Mesenchymal stem cell (in vitro differentiated cells and primary cell): ENCODE measurements around the gene IL1RAP.

Source experiments
- DNase-seq: peaks from one replicate; pipeline ENCODE4 v3.0.0-alpha.2; 2013
- H2AFZ ChIP-seq: one replicate; pipeline ENCODE4 v1.6.1; 2013; ENCODE audit warnings: low read depth, mild to moderate bottlenecking, control low read depth, inconsistent platforms, low read length, moderate library complexity
- H2AK5ac ChIP-seq: 2 replicates; pipeline ENCODE4 v1.6.1; 2013; ENCODE audit warnings: low read length, moderate library complexity, mild to moderate bottlenecking, inconsistent platforms; ENCODE audit not compliant: severe bottlenecking
- H2BK120ac ChIP-seq: one replicate; pipeline ENCODE4 v1.6.1; 2013; ENCODE audit warnings: low read depth, mild to moderate bottlenecking, inconsistent platforms, low read length, moderate library complexity
- H2BK12ac ChIP-seq, 2 experiments: one replicate each; pipeline ENCODE4 v1.6.1; 2013; ENCODE audit warnings: inconsistent platforms in 2 of 2, low read length in 2 of 2, mild to moderate bottlenecking in 2 of 2, moderate library complexity in 2 of 2, control low read depth in 1 of 2
- H2BK15ac ChIP-seq: one replicate; pipeline ENCODE4 v1.6.1; 2013; ENCODE audit warnings: mild to moderate bottlenecking, low read depth, inconsistent platforms; ENCODE audit not compliant: poor library complexity, severe bottlenecking
- H2BK5ac ChIP-seq: 2 replicates; pipeline ENCODE4 v1.6.1; 2013; ENCODE audit warnings: low read depth, mild to moderate bottlenecking, low read length, control low read depth, inconsistent platforms; ENCODE audit not compliant: poor library complexity, severe bottlenecking
- H3K14ac ChIP-seq, 2 experiments: one replicate each; pipeline ENCODE4 v1.6.1; 2013; ENCODE audit warnings: inconsistent platforms in 2 of 2, low read length in 2 of 2, control low read depth in 1 of 2, mild to moderate bottlenecking in 1 of 2, moderate library complexity in 1 of 2
- H3K18ac ChIP-seq, 2 experiments: one replicate each; pipeline ENCODE4 v1.6.1; 2013; ENCODE audit warnings: inconsistent platforms in 2 of 2, low read length in 2 of 2, control low read depth in 1 of 2, low read depth in 1 of 2, mild to moderate bottlenecking in 1 of 2
- H3K23ac ChIP-seq, 2 experiments: one replicate each; pipeline ENCODE4 v1.6.1; 2013; ENCODE audit warnings: inconsistent platforms in 2 of 2, low read length in 2 of 2, mild to moderate bottlenecking in 2 of 2, moderate library complexity in 2 of 2, control low read depth in 1 of 2
- H3K27ac ChIP-seq: 2 replicates; pipeline ENCODE4 v1.5.1; 2013; ENCODE audit warnings: mild to moderate bottlenecking, moderate library complexity, low read length, control low read depth, inconsistent platforms; ENCODE audit not compliant: poor library complexity, severe bottlenecking
- H3K27me3 ChIP-seq, 2 experiments: 2 replicates each; pipeline versions ENCODE4 v1.6.1 to v1.7.0; 2013; ENCODE audit warnings: low read length in 2 of 2, mild to moderate bottlenecking in 2 of 2, moderate library complexity in 2 of 2, control low read depth in 1 of 2, inconsistent platforms in 1 of 2; ENCODE audit not compliant: control insufficient read depth in 1 of 2, insufficient read depth in 1 of 2
- H3K36me3 ChIP-seq, 2 experiments: 2 replicates each; pipeline versions ENCODE4 v1.6.1 to v1.7.0; 2013; ENCODE audit warnings: low read length in 2 of 2, control low read depth in 1 of 2, inconsistent platforms in 1 of 2, low read depth in 1 of 2, mild to moderate bottlenecking in 1 of 2; ENCODE audit not compliant: insufficient read depth in 2 of 2, control insufficient read depth in 1 of 2
- H3K4ac ChIP-seq, 2 experiments: one replicate each; pipeline ENCODE4 v1.6.1; 2013; ENCODE audit warnings: inconsistent platforms in 2 of 2, low read length in 2 of 2, mild to moderate bottlenecking in 2 of 2, moderate library complexity in 2 of 2, control low read depth in 1 of 2, low read depth in 1 of 2
- H3K4me1 ChIP-seq: 2 replicates; pipeline ENCODE4 v1.6.1; 2013; ENCODE audit warnings: low read depth, low read length, control low read depth; ENCODE audit not compliant: control insufficient read depth, insufficient read depth
- H3K4me2 ChIP-seq: 2 replicates; pipeline ENCODE4 v1.6.1; 2013; ENCODE audit warnings: low read length, mild to moderate bottlenecking, inconsistent platforms; ENCODE audit not compliant: poor library complexity, severe bottlenecking
- H3K4me3 ChIP-seq, 2 experiments: 2 replicates each; pipeline versions ENCODE4 v1.5.1 to v1.7.0; 2013; ENCODE audit warnings: low read length in 2 of 2, mild to moderate bottlenecking in 2 of 2, control low read depth in 1 of 2, low read depth in 1 of 2; ENCODE audit not compliant: insufficient read depth in 1 of 2
- H3K79me1 ChIP-seq: replicated peaks from 2 replicates; pipeline ENCODE4 v1.6.1; 2013; ENCODE audit warnings: mild to moderate bottlenecking, control low read depth, low read length, inconsistent platforms; ENCODE audit not compliant: poor library complexity, severe bottlenecking
- H3K9ac ChIP-seq: 2 replicates; pipeline ENCODE4 v1.7.0; 2013; ENCODE audit warnings: mild to moderate bottlenecking, low read length, moderate library complexity
- H3K9me3 ChIP-seq: 2 replicates; pipeline ENCODE4 v1.7.0; 2013; ENCODE audit warnings: mild to moderate bottlenecking, low read length; ENCODE audit not compliant: control insufficient read depth
- H4K8ac ChIP-seq: one replicate; pipeline ENCODE4 v1.6.1; 2013; ENCODE audit warnings: inconsistent platforms, mild to moderate bottlenecking, low read length, moderate library complexity
- H4K91ac ChIP-seq: one replicate; pipeline ENCODE4 v1.6.1; 2013; ENCODE audit warnings: mild to moderate bottlenecking, low read length, inconsistent platforms
- WGBS: methylation state at CpG from one replicate; pipeline ENCODE4 v1.1.7; 2013; ENCODE audit warnings: mixed read lengths; 5-methylcytosine and 5-hydroxymethylcytosine counted together

The IL1RAP gene

GRCh38 chr3:190619761-190620160 lies 105.9 kb downstream of the IL1RAP start:
- no peak overlapping the region for H2BK5ac ChIP-seq
- H4K8ac ChIP-seq: no peak overlapping the region
- H3K9ac ChIP-seq: no peak overlapping the region
- no peak overlapping the region for H3K4me3 ChIP-seq
- no peak overlapping the region for H3K4me2 ChIP-seq
- H2BK12ac ChIP-seq: no peak overlapping the region
- H3K14ac ChIP-seq: no peak overlapping the region
- H3K27ac ChIP-seq: no peak overlapping the region
- H2AK5ac ChIP-seq: no peak overlapping the region
- no peak overlapping the region for H3K4ac ChIP-seq
- H3K36me3 ChIP-seq: peaks cover 0 to 14% of the 10 kb centered on the region in 2 experiments
- no peak overlapping the region for H2AFZ ChIP-seq
- no peak overlapping the region for H2BK120ac ChIP-seq
- H3K27me3 ChIP-seq: no peaks in the 10 kb centered on the region
- DNase-seq: no peak
- WGBS: 100% methylated on average over 1 of the region's 2 CpGs
- H3K23ac ChIP-seq: no peak overlapping the region
- H3K9me3 ChIP-seq: no peaks in the 10 kb centered on the region
- no peaks in the 10 kb centered on the region for H3K4me1 ChIP-seq
- no peaks in the 10 kb centered on the region for H3K79me1 ChIP-seq
- no peak overlapping the region for H4K91ac ChIP-seq
- H3K18ac ChIP-seq: no peak overlapping the region
- H2BK15ac ChIP-seq: no peak overlapping the region

DNA sequence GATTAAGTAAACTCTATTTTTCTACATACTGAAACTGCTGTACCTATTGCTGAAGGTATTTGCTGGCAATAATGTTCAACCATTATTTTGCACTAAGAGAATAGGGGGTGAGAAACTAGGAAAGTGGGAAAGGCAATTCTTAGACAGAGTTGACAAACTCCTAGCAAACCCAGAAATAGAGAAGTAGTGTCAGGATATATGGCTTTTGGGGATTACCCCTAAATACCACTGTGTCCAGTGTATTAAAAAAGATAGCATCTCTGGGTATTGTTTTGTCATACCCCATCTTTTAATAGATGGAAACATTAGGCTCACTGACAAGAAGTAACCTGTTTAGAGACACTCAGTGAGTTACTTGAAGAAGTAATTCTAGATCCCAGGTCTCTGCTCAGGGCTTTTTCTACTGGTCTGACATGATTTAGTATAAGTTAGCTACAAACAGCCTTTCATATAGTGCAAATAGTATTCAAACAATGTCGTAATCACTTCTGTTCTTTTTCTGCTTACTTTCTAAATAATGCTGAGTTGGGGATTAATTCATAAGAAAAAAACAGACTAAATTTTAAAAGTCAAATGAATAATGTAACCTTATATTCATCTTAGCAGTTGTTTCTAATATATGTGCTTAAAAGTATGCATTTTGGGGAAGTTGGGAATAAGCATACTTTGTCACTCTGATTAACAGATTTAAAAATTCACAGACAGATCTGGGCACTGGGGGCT lies 107.2 kb downstream of the IL1RAP start:
- H3K18ac ChIP-seq: no peak overlapping the region
- no peaks in the 10 kb centered on the region for H3K9me3 ChIP-seq
- H3K9ac ChIP-seq: no peak overlapping the region
- H3K4ac ChIP-seq: no peak overlapping the region
- no peak overlapping the region for H4K91ac ChIP-seq
- H3K27me3 ChIP-seq: no peaks in the 10 kb centered on the region
- WGBS: no CpG with 5 or more reads among the region's 1 CpG
- H3K23ac ChIP-seq: no peak overlapping the region
- no peak overlapping the region for H2BK12ac ChIP-seq
- no peak overlapping the region for H2AK5ac ChIP-seq
- H4K8ac ChIP-seq: no peak overlapping the region
- H3K4me3 ChIP-seq: no peak overlapping the region
- no peaks in the 10 kb centered on the region for H3K79me1 ChIP-seq
- no peak overlapping the region for H2BK120ac ChIP-seq
- no peak overlapping the region for H3K27ac ChIP-seq
- no peak overlapping the region for H2BK5ac ChIP-seq
- H3K36me3 ChIP-seq: peaks cover 0 to 14% of the 10 kb centered on the region in 2 experiments
- DNase-seq: peak; percentile 17
- no peak overlapping the region for H2BK15ac ChIP-seq
- H3K4me1 ChIP-seq: no peaks in the 10 kb centered on the region
- H2AFZ ChIP-seq: no peak overlapping the region
- no peak overlapping the region for H3K14ac ChIP-seq
- no peak overlapping the region for H3K4me2 ChIP-seq

- peaks cover 0 to 14% of the 10 kb centered on the region in 2 experiments for H3K36me3 ChIP-seq
- no peaks in the 10 kb centered on the region for H3K27me3 ChIP-seq
- H2BK5ac ChIP-seq: no peak overlapping the region
- no peak overlapping the region for H3K27ac ChIP-seq
- H3K23ac ChIP-seq: no peak overlapping the region
- no peak overlapping the region for H3K4me3 ChIP-seq
- H4K91ac ChIP-seq: no peak overlapping the region
- H3K4me1 ChIP-seq: no peaks in the 10 kb centered on the region
- H3K18ac ChIP-seq: no peak overlapping the region
- no peak overlapping the region for H2BK12ac ChIP-seq
- no peak overlapping the region for H3K4ac ChIP-seq
- H3K4me2 ChIP-seq: no peak overlapping the region
- H2BK120ac ChIP-seq: no peak overlapping the region
- no peak overlapping the region for H3K9ac ChIP-seq
- H2AFZ ChIP-seq: no peak overlapping the region
- peak; percentile 22 for DNase-seq
- WGBS: no CpG with 5 or more reads among the region's 3 CpGs
- no peak overlapping the region for H2BK15ac ChIP-seq
- H4K8ac ChIP-seq: no peak overlapping the region
- no peaks in the 10 kb centered on the region for H3K9me3 ChIP-seq
- no peak overlapping the region for H2AK5ac ChIP-seq
- no peak overlapping the region for H3K14ac ChIP-seq
- H3K79me1 ChIP-seq: no peaks in the 10 kb centered on the region
These were observed 108.0 kb downstream of the IL1RAP start for GRCh38 chr3:190621927-190622326.

GRCh38 chr3:190624282-190624681 lies 110.4 kb downstream of the IL1RAP start:
- Histone ChIP-seq H3K4ac (no peak overlapping the region), H2AK5ac (no peak overlapping the region), H2BK12ac (no peak overlapping the region), H4K8ac (no peak overlapping the region), H3K4me3 (no peak overlapping the region), H2AFZ (no peak overlapping the region), H3K9ac (no peak overlapping the region), H3K27me3 (no peaks in the 10 kb centered on the region), H3K14ac (peak overlapping the region in 1 of 2 experiments; percentile 36), H2BK5ac (no peak overlapping the region), H4K91ac (no peak overlapping the region), H3K79me1 (no peaks in the 10 kb centered on the region), H3K9me3 (no peaks in the 10 kb centered on the region), H3K4me2 (no peak overlapping the region), H3K36me3 (peaks cover 0 to 18% of the 10 kb centered on the region in 2 experiments), H2BK15ac (no peak overlapping the region), H3K23ac (no peak overlapping the region), H2BK120ac (no peak overlapping the region), H3K18ac (no peak overlapping the region), H3K4me1 (no peaks in the 10 kb centered on the region), H3K27ac (no peak overlapping the region)
- no peak for DNase-seq
- 57% methylated on average over 5 of the region's 5 CpGs for WGBS
